ENCODE results near the gene NINJ1. TPM values are rescaled to one million over a fixed set of nuclear protein-coding genes. Genes with fewer than 3 reads are reported as not detected.

The NINJ1 gene
- 33.7 to 35.6 TPM (median 34.7 TPM) in 3 replicates for total RNA-seq

GRCh38 chr9:93134015-93134739 is at the start of gene NINJ1:
Gene NINJ1 (minus strand): TSS chr9:93134251. CDS start chr9:93134217, 34 bp downstream.
- Mint-ChIP-seq H3K27me3 (ENCODE audit: low read depth) (no peaks in the 10 kb centered on the region), H3K36me3 (no peaks in the 10 kb centered on the region), H3K27ac (peak within 1 kb of the TSS; percentile 91), H3K4me3 (peak within 1 kb of the TSS; percentile 84), H3K9me3 (peaks cover 3% of the 10 kb centered on the region), H3K4me1 (peaks cover 20% of the 10 kb centered on the region)
- peak; percentile 52 to 77 for DNase-seq (ENCODE audit: low spot score in 2 of 2, unreplicated experiment in 2 of 2)
- TF ChIP-seq, protein P1, sequence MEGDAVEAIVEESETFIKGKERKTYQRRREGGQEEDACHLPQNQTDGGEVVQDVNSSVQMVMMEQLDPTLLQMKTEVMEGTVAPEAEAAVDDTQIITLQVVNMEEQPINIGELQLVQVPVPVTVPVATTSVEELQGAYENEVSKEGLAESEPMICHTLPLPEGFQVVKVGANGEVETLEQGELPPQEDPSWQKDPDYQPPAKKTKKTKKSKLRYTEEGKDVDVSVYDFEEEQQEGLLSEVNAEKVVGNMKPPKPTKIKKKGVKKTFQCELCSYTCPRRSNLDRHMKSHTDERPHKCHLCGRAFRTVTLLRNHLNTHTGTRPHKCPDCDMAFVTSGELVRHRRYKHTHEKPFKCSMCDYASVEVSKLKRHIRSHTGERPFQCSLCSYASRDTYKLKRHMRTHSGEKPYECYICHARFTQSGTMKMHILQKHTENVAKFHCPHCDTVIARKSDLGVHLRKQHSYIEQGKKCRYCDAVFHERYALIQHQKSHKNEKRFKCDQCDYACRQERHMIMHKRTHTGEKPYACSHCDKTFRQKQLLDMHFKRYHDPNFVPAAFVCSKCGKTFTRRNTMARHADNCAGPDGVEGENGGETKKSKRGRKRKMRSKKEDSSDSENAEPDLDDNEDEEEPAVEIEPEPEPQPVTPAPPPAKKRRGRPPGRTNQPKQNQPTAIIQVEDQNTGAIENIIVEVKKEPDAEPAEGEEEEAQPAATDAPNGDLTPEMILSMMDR (IDR thresholded peaks at IDR 0.05; ENCODE audit: unreplicated experiment) = no peak

DNA sequence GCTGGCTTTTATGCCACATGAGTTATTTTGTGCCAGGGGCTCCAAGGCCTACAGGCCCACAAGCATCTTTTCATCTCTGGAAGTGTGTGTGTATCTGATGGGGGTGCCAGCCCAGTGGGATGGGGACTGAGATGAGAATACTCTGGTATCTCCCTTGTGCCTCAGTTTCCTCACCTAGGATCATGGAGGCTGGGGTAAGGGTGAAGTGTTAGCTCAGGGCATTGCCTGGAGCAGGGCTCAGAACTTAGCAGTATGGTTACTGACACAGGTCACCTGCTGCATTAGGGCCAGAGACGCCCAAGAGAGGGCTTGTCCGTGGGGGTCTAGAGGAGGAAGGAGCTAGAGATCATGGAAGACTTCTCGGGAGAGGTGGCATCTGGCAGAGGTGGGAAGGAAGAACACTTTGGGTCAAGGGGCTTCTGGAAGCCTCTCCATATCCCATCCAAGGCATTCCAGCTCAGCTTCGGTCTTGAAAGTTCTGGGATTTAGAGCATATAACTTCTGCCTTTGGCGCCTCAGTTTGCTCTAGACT is 49.1 kb upstream of the NINJ1 start:
- peak overlapping the region; percentile 64 for H3K4me3 Mint-ChIP-seq
- no peak for DNase-seq (ENCODE audit: low spot score in 2 of 2, unreplicated experiment in 2 of 2)
- peaks cover 70% of the 10 kb centered on the region for H3K27me3 Mint-ChIP-seq (ENCODE audit: low read depth)
- H3K27ac Mint-ChIP-seq = no peak overlapping the region
- H3K36me3 Mint-ChIP-seq = no peaks in the 10 kb centered on the region
- TF ChIP-seq, protein P1 (IDR thresholded peaks at IDR 0.05; ENCODE audit: unreplicated experiment) = no peak
- no peaks in the 10 kb centered on the region for H3K9me3 Mint-ChIP-seq
- H3K4me1 Mint-ChIP-seq = peaks cover 13% of the 10 kb centered on the region

DNA sequence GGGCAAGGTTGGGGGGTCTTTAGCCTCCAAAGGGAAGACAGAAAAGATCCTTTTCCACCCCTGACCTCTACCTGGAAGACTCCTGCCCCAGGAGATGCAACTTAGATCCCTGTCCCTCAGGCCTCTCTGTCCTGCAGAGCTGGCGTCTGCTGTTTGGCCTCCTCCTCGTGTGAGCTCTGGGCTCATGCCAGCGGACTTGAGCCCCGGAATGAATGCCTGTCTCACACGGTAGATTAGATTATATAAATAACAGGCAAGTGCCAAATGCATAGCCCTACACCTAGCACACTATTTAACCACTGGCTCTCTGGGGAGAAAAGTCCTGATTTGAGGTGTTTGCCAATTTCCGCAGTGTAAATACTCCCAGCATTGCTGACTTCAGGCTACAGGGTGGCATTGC is 48.5 kb upstream of the NINJ1 start:
- H3K36me3 Mint-ChIP-seq = no peaks in the 10 kb centered on the region
- peaks cover 64% of the 10 kb centered on the region for H3K27me3 Mint-ChIP-seq (ENCODE audit: low read depth)
- H3K27ac Mint-ChIP-seq = no peak overlapping the region
- no peak for DNase-seq (ENCODE audit: low spot score in 2 of 2, unreplicated experiment in 2 of 2)
- TF ChIP-seq, protein P1 (IDR thresholded peaks at IDR 0.05; ENCODE audit: unreplicated experiment) = no peak
- peak overlapping the region; percentile 64 for H3K4me3 Mint-ChIP-seq
- H3K4me1 Mint-ChIP-seq = peaks cover 13% of the 10 kb centered on the region
- H3K9me3 Mint-ChIP-seq = no peaks in the 10 kb centered on the region

DNA sequence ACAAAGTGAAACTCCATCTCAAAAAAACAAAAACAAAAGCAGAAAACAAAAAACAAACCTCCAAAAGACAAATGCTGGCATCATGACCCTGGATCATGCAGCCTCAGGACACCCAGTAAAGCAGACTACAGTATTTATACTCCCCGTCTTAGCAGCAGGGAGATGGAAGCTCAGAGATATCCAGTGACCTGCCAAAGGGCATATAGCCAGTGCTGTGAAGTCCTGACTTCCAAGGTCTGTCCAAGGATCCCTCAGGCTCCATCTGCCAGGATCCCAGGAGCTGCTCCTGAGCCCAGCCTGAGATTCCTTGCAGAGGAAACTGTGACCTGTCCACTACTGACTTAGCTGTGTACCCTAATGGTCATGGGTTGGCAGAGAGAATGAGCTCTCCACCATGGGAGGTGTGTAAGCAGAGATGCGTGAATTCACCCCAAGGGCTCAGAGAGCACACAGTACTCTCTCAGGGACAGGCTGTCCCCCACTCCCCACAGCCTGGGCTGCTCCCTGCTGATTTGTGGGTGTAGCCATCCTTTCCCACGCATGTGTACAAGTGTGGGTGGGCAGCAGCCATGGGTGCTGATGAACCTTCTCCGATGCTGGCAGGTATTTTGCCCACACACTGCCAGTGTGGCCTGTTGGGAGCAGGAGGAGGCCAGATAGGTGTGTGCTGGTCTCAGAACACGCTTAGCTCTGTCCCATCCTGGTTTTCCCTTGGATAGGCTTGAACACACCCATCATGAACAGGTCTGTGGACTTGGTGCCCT is 47.8 kb upstream of the NINJ1 start:
- DNase-seq (ENCODE audit: low spot score in 2 of 2, unreplicated experiment in 2 of 2) = no peak
- Mint-ChIP-seq H3K27ac (no peak overlapping the region), H3K4me1 (peaks cover 13% of the 10 kb centered on the region), H3K27me3 (ENCODE audit: low read depth) (peaks cover 59% of the 10 kb centered on the region), H3K4me3 (no peak overlapping the region), H3K36me3 (no peaks in the 10 kb centered on the region), H3K9me3 (no peaks in the 10 kb centered on the region)
- TF ChIP-seq, protein P1 (IDR thresholded peaks at IDR 0.05; ENCODE audit: unreplicated experiment) = no peak

GRCh38 chr9:93180938-93181337 is 46.9 kb upstream of the NINJ1 start:
- Mint-ChIP-seq H3K4me1 (peaks cover 5% of the 10 kb centered on the region), H3K27ac (no peak overlapping the region), H3K27me3 (ENCODE audit: low read depth) (peaks cover 50% of the 10 kb centered on the region), H3K36me3 (no peaks in the 10 kb centered on the region), H3K4me3 (no peak overlapping the region), H3K9me3 (no peaks in the 10 kb centered on the region)
- TF ChIP-seq, protein P1 (IDR thresholded peaks at IDR 0.05; ENCODE audit: unreplicated experiment) = no peak
- DNase-seq (ENCODE audit: low spot score in 2 of 2, unreplicated experiment in 2 of 2) = no peak

All from mesothelial cell of epicardium (in vitro differentiated cells).